ENCODE data around the gene DLL3.

- TF ChIP-seq CTCF (IDR thresholded peaks at IDR 0.05; ENCODE audit: low read length) (no peak), EZH2 (IDR thresholded peaks at IDR 0.05; ENCODE audit: borderline replicate concordance, low read length) (no peak)
Observed at GRCh38 chr19:39494661-39495060, 4.1 kb upstream of the DLL3 start.

Data from OCI-LY1 (cell line).